Liver (tissue), 9 donors: Measurements from ENCODE around the gene LIFR. TPM values are rescaled to one million over a fixed set of nuclear protein-coding genes. Genes with fewer than 3 reads are reported as not detected.

Experiments
- DNase-seq: peaks from one replicate; pipeline ENCODE4 v3.0.0-alpha.2; 2017; ENCODE audit warnings: low spot score
- H3K27ac ChIP-seq, 2 donors: one replicate each; pipeline ENCODE4 v1.7.0; 2013; ENCODE audit warnings: inconsistent platforms in 2 of 2, low read length in 2 of 2, control low read depth in 1 of 2, low read depth in 1 of 2, mild to moderate bottlenecking in 1 of 2
- H3K27me3 ChIP-seq, 4 donors: one replicate each; pipeline versions ENCODE4 v1.6.1 to v1.7.0; 2013; ENCODE audit warnings: low read length in 3 of 4, inconsistent platforms in 1 of 4, mild to moderate bottlenecking in 1 of 4, moderate library complexity in 1 of 4; ENCODE audit not compliant: control insufficient read depth in 4 of 4, insufficient read depth in 4 of 4
- H3K36me3 ChIP-seq, 4 donors: one replicate each; pipeline versions ENCODE4 v1.6.1 to v1.7.0; 2013; ENCODE audit warnings: low read length in 3 of 4, mild to moderate bottlenecking in 3 of 4, low read depth in 1 of 4, moderate library complexity in 1 of 4; ENCODE audit not compliant: control insufficient read depth in 4 of 4, insufficient read depth in 3 of 4
- H3K4me1 ChIP-seq, 4 donors: one replicate each; pipeline versions ENCODE4 v1.6.1 to v1.7.0; 2013; ENCODE audit warnings: low read length in 3 of 4, mild to moderate bottlenecking in 3 of 4, moderate library complexity in 1 of 4; ENCODE audit not compliant: control insufficient read depth in 4 of 4, insufficient read depth in 4 of 4
- H3K4me3 ChIP-seq, 3 donors: one replicate each; pipeline versions ENCODE4 v1.6.1 to v1.7.0; 2013; ENCODE audit warnings: low read length in 3 of 3, control low read depth in 1 of 3, low read depth in 1 of 3, mild to moderate bottlenecking in 1 of 3
- H3K9ac ChIP-seq, 2 donors: one replicate each; pipeline ENCODE4 v1.7.0; 2013; ENCODE audit warnings: low read length in 2 of 2, mild to moderate bottlenecking in 2 of 2, moderate library complexity in 2 of 2, control low read depth in 1 of 2, low read depth in 1 of 2
- H3K9me3 ChIP-seq, 4 donors: one replicate each; pipeline versions ENCODE4 v1.6.1 to v1.7.0; 2013; ENCODE audit warnings: low read length in 3 of 4; ENCODE audit not compliant: control insufficient read depth in 4 of 4
- EGR1 ChIP-seq, 2 donors: IDR thresholded peaks; 2 replicates each; pipeline ENCODE4 v1.6.1; 2016 to 2018; ENCODE audit warnings: antibody characterized with exemption in 2 of 2, low read depth in 2 of 2
- FOXA1 ChIP-seq: IDR thresholded peaks from 2 replicates; pipeline ENCODE4 v1.6.1; 2016; ENCODE audit warnings: antibody characterized with exemption
- FOXA2 ChIP-seq: IDR thresholded peaks from 2 replicates; pipeline ENCODE4 v1.6.1; 2016; ENCODE audit warnings: antibody characterized with exemption
- GABPA ChIP-seq, 2 donors: IDR thresholded peaks in 1 of 2; conservative IDR thresholded peaks in 1 of 2; 2 replicates each; pipeline ENCODE4 v1.6.1; 2016; ENCODE audit warnings: antibody characterized with exemption in 2 of 2, mild to moderate bottlenecking in 1 of 2, moderate library complexity in 1 of 2
- HNF4A ChIP-seq, 2 donors: conservative IDR thresholded peaks; 2 replicates each; pipeline ENCODE4 v1.6.1; 2016; ENCODE audit warnings: antibody characterized with exemption in 2 of 2, mild to moderate bottlenecking in 2 of 2
- HNF4G ChIP-seq: IDR thresholded peaks from 2 replicates; pipeline ENCODE4 v1.6.1; 2016; ENCODE audit warnings: antibody characterized with exemption
- JUND ChIP-seq, 2 donors: IDR thresholded peaks; 2 replicates each; pipeline ENCODE4 v1.6.1; 2016; ENCODE audit warnings: antibody characterized with exemption in 2 of 2
- NR2F2 ChIP-seq: IDR thresholded peaks from 2 replicates; pipeline ENCODE4 v1.6.1; 2016; ENCODE audit warnings: antibody characterized with exemption
- RAD21 ChIP-seq, 2 donors: IDR thresholded peaks; 2 replicates each; pipeline ENCODE4 v1.6.1; 2016; ENCODE audit warnings: antibody characterized with exemption in 2 of 2, mild to moderate bottlenecking in 2 of 2
- RXRA ChIP-seq, 2 donors: IDR thresholded peaks; 2 replicates each; pipeline ENCODE4 v1.6.1; 2017 to 2018; ENCODE audit warnings: antibody characterized with exemption in 2 of 2, mild to moderate bottlenecking in 1 of 2
- SP1 ChIP-seq: IDR thresholded peaks from 2 replicates; pipeline ENCODE4 v1.6.1; 2018; ENCODE audit warnings: antibody characterized with exemption, mild to moderate bottlenecking
- TAF1 ChIP-seq: conservative IDR thresholded peaks from 2 replicates; pipeline ENCODE4 v1.6.1; 2016; ENCODE audit warnings: antibody characterized with exemption, mild to moderate bottlenecking
- YY1 ChIP-seq: IDR thresholded peaks from 2 replicates; pipeline ENCODE4 v1.6.1; 2016; ENCODE audit warnings: antibody characterized with exemption, mild to moderate bottlenecking
- whole genome bisulfite sequencing: extraction: QIAGEN DNeasy Blood & Tissue Kit; methylation state at CpG from one replicate; pipeline ENCODE4 v1.1.7; 2013; 5-methylcytosine and 5-hydroxymethylcytosine counted together
- polyA plus RNA-seq, 2 donors: library from polyadenylated mRNA; stranded (reverse) in 1 of 2; unstranded in 1 of 2; fragments of 200-250 nt in 1 of 2; fragments of >200 nt in 1 of 2; fragmentation: Nextera tagmentation in 1 of 2; extraction: Ambion mirVana in 1 of 2; gene quantifications; one replicate each; pipeline versions ENCODE4 v1.2.1 to v1.2.3, GENCODE V29; 2013 to 2015
- total RNA-seq, 2 donors: library from RNA; depleted of rRNA; stranded (reverse); fragments of >200 nt; gene quantifications; one replicate each; pipeline ENCODE4 v1.2.3, GENCODE V29; 2014
- TF ChIP-seq, protein P1 (sequence below): fragments of 150-350 bp; IDR thresholded peaks from 2 replicates; pipeline ENCODE4 v1.5.1; 2017; ENCODE audit warnings: improper control_type of control experiment, low read depth, low read length; ENCODE audit not compliant: missing input control
- TF ChIP-seq, protein P2 (sequence below): IDR thresholded peaks from 2 replicates; pipeline ENCODE4 v1.6.1; 2016; ENCODE audit warnings: antibody characterized with exemption, mild to moderate bottlenecking
- TF ChIP-seq, protein P3 (sequence below): IDR thresholded peaks from 2 replicates; pipeline ENCODE4 v1.6.1; 2016; ENCODE audit warnings: antibody characterized with exemption
- TF ChIP-seq, protein P4 (sequence below): IDR thresholded peaks from 2 replicates; pipeline ENCODE4 v1.6.1; 2016; ENCODE audit warnings: antibody characterized with exemption
- TF ChIP-seq, protein P5 (sequence below): IDR thresholded peaks from 2 replicates; pipeline ENCODE4 v1.6.1; 2016; ENCODE audit warnings: antibody characterized with exemption
- donor health status: healthy.
- donor health status: healthy.
- donor health status: healthy.
- donor health status: healthy.
- donor health status: healthy.

Gene LIFR
- total and polyA plus RNA-seq, 4 donors: 10.5 to 79.7 (median 32.8) TPM

DNA sequence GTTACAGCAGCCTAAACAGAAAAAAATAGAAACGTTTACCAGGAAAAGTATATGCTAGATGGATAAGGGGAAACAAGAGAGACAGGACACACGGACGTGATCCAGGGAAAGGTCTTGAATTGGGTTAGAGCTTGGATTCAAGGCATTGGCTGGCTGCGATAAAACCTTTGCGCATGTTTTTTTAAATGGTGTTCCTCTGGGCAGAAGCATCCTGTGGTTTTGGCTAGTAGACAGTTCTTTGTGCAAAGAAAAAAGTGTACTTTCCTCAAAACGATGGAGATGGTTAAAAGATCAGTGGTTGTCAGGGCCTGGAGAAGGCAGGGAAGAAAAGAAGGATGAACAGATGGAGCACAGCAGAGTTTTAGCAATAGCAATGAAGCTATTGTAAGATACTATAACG lies 37.5 kb upstream of the LIFR start:
- Histone ChIP-seq H3K4me1 (no peaks in the 10 kb centered on the region), H3K4me3 (no peak overlapping the region), H3K27ac (no peak overlapping the region), H3K9me3 (no peaks in the 10 kb centered on the region), H3K36me3 (no peaks in the 10 kb centered on the region), H3K27me3 (peaks cover 0 to 19% (median 0%) of the 10 kb centered on the region in 4 donors), H3K9ac (no peak overlapping the region)
- 78% methylated on average over 7 of the region's 7 CpGs for WGBS
- DNase-seq: no peak
- TF ChIP-seq RAD21 (IDR thresholded peaks at IDR 0.05) (no peak), EGR1 (IDR thresholded peaks at IDR 0.05; ENCODE audit: low read depth in 2 of 2) (no peak), GABPA (IDR thresholded peaks at IDR 0.05 in 1 of 2, conservative IDR thresholded peaks at IDR 0.05 in 1 of 2) (no peak), FOXA1 (no peak), RXRA (IDR thresholded peaks at IDR 0.05) (no peak), SP1 (no peak), TAF1 (no peak), HNF4G (no peak), JUND (IDR thresholded peaks at IDR 0.05) (no peak), HNF4A (conservative IDR thresholded peaks at IDR 0.05) (no peak), FOXA2 (no peak), NR2F2 (no peak), YY1 (no peak)
- TF ChIP-seq, protein P1, sequence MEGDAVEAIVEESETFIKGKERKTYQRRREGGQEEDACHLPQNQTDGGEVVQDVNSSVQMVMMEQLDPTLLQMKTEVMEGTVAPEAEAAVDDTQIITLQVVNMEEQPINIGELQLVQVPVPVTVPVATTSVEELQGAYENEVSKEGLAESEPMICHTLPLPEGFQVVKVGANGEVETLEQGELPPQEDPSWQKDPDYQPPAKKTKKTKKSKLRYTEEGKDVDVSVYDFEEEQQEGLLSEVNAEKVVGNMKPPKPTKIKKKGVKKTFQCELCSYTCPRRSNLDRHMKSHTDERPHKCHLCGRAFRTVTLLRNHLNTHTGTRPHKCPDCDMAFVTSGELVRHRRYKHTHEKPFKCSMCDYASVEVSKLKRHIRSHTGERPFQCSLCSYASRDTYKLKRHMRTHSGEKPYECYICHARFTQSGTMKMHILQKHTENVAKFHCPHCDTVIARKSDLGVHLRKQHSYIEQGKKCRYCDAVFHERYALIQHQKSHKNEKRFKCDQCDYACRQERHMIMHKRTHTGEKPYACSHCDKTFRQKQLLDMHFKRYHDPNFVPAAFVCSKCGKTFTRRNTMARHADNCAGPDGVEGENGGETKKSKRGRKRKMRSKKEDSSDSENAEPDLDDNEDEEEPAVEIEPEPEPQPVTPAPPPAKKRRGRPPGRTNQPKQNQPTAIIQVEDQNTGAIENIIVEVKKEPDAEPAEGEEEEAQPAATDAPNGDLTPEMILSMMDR: no peak
- TF ChIP-seq, protein P2, sequence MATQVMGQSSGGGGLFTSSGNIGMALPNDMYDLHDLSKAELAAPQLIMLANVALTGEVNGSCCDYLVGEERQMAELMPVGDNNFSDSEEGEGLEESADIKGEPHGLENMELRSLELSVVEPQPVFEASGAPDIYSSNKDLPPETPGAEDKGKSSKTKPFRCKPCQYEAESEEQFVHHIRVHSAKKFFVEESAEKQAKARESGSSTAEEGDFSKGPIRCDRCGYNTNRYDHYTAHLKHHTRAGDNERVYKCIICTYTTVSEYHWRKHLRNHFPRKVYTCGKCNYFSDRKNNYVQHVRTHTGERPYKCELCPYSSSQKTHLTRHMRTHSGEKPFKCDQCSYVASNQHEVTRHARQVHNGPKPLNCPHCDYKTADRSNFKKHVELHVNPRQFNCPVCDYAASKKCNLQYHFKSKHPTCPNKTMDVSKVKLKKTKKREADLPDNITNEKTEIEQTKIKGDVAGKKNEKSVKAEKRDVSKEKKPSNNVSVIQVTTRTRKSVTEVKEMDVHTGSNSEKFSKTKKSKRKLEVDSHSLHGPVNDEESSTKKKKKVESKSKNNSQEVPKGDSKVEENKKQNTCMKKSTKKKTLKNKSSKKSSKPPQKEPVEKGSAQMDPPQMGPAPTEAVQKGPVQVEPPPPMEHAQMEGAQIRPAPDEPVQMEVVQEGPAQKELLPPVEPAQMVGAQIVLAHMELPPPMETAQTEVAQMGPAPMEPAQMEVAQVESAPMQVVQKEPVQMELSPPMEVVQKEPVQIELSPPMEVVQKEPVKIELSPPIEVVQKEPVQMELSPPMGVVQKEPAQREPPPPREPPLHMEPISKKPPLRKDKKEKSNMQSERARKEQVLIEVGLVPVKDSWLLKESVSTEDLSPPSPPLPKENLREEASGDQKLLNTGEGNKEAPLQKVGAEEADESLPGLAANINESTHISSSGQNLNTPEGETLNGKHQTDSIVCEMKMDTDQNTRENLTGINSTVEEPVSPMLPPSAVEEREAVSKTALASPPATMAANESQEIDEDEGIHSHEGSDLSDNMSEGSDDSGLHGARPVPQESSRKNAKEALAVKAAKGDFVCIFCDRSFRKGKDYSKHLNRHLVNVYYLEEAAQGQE: no peak
- TF ChIP-seq, protein P3, sequence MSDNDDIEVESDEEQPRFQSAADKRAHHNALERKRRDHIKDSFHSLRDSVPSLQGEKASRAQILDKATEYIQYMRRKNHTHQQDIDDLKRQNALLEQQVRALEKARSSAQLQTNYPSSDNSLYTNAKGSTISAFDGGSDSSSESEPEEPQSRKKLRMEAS: no peak
- TF ChIP-seq, protein P4, sequence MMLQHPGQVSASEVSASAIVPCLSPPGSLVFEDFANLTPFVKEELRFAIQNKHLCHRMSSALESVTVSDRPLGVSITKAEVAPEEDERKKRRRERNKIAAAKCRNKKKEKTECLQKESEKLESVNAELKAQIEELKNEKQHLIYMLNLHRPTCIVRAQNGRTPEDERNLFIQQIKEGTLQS: no peak

DNA sequence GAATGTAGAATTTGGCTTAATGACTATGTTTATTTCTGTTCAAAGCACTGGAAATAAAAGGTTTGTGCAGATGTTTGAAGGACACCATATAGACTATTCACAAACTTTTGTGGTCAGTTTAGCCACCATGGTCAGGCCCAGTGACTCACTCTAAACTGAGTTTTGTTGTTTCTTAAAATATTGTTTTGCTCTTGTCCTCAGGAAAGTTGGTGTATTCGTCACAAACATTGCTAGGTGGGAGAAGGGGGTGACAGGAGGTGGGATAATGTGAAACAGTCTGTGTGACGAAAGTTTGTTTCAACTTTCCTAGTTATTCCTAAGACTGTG lies 35.0 kb upstream of the LIFR start:
- H3K4me1 ChIP-seq: no peaks in the 10 kb centered on the region
- no peak overlapping the region for H3K27ac ChIP-seq
- no peaks in the 10 kb centered on the region for H3K9me3 ChIP-seq
- H3K9ac ChIP-seq: no peak overlapping the region
- H3K36me3 ChIP-seq: no peaks in the 10 kb centered on the region
- H3K4me3 ChIP-seq: no peak overlapping the region
- WGBS: 82% methylated on average over 2 of the region's 2 CpGs
- H3K27me3 ChIP-seq: peaks cover 0 to 12% (median 0%) of the 10 kb centered on the region in 4 donors
- DNase-seq: no peak
- TF ChIP-seq TAF1 (no peak), NR2F2 (no peak), FOXA2 (no peak), RAD21 (IDR thresholded peaks at IDR 0.05) (no peak), YY1 (no peak), RXRA (IDR thresholded peaks at IDR 0.05) (no peak), SP1 (no peak), HNF4G (no peak), GABPA (IDR thresholded peaks at IDR 0.05 in 1 of 2, conservative IDR thresholded peaks at IDR 0.05 in 1 of 2) (no peak)
- TF ChIP-seq, protein P5, sequence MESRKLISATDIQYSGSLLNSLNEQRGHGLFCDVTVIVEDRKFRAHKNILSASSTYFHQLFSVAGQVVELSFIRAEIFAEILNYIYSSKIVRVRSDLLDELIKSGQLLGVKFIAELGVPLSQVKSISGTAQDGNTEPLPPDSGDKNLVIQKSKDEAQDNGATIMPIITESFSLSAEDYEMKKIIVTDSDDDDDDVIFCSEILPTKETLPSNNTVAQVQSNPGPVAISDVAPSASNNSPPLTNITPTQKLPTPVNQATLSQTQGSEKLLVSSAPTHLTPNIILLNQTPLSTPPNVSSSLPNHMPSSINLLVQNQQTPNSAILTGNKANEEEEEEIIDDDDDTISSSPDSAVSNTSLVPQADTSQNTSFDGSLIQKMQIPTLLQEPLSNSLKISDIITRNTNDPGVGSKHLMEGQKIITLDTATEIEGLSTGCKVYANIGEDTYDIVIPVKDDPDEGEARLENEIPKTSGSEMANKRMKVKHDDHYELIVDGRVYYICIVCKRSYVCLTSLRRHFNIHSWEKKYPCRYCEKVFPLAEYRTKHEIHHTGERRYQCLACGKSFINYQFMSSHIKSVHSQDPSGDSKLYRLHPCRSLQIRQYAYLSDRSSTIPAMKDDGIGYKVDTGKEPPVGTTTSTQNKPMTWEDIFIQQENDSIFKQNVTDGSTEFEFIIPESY: no peak
- TF ChIP-seq, protein P2: no peak
- TF ChIP-seq, protein P1: no peak
- TF ChIP-seq, protein P3: no peak
